T follicular helper cell (primary cell): ENCODE data around the gene UNC13B.

Experiments used
- DNase-seq: peaks from one replicate; pipeline ENCODE4 v3.0.0-alpha.2; 2020; ENCODE audit warnings: low read depth

Gene UNC13B

GRCh38 chr9:35426627-35427026, 264.8 kb downstream of the UNC13B start:
- DNase-seq: no peak

DNA sequence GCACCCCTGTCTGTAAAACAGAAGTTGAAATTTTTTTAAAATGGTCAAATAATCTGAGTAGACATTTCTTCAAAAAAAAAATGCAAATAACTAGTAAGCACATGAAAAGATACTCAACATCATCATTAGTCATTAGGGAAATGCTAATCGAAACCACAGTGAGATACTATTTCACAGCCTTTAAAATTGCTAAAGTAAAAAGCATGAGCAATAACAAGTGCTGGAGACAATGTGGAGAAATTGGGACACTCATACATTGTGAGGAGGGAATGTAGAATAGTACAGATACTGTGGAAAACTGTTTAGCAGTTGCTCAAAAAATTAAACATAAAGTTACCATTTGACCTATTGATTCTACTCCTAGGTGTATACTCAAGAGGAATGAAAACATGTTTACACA, 269.7 kb downstream of the UNC13B start:
- DNase-seq: no peak

- no peak for DNase-seq
These were observed 270.3 kb downstream of the UNC13B start for GRCh38 chr9:35432076-35432475.

DNA sequence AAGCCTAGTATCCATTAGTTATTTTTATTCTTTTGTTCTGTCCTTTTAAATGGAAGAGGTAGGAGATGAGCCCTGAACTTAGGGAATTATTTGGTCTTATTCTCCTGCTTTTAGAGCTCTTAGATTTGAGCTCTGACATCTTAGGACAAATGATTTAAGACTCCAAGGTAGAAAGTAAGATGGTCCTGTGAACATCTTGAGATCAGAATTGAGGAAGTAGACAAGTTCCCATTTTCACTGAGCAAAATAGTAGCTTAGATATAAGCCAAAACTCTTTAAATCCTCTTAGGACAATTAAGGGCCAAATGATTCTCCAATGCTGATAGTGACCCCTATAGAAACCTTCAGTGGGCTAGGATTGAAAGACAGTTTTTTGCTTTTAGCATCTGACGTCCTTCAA, 275.1 kb downstream of the UNC13B start:
- no peak for DNase-seq

DNA sequence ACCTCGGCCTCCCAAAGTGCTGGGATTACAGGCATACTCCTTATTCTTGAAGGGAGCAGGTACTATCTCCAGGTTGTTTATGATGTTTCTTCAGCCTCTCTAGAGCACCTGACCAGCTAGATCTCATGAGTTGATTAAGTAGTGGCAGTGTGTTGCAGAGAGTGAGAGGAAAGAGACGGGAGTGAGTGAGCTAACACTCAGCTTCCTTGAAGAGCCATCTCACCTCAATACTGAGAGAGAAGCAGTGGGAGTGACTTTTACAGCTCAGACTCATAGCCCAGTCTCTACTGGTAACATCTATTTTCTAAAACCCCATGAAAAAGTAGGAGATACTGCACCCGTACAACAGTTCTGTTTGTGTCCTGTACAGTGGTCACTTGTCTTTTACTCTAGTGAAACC, 284.2 kb downstream of the UNC13B start:
- DNase-seq: no peak

DNA sequence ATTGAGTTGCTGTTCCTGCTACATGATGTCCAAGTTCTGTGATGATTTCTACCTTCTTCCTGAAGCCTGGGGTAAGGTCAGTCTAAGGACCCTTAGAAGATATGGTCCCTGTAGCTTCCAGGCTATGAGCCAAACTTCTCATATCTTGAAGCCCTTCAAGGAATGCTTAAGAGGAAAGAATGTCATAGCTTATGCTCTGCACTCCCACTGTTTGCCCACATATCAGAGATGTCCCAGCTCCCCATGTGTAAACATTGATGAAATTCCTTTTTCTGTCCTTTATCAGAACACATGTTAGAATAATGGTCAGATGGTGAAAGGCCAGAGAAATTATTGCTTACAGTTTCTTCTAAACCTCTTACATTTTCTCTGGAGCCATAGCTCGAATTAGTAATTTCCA, 286.7 kb downstream of the UNC13B start:
- DNase-seq: no peak

DNA sequence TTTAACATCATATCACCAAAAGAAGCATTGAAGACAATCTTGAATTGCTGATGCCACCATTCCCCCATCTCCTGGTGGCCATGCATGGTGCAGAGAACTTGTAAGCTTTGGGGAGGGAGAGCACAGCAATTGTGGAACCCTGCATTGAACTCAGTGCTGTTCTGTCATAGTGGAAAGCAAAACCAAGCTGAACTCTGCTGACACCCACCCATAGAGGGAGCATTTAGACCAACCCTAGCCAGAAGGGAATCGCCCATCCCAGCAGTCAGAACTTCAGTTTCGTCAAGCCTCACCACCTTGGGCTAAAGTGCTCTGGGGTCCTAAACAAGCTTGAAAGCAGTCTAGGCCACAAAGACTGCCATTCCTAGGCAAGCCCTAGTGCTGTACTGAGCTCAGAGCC, 290.7 kb downstream of the UNC13B start:
- DNase-seq: no peak

GRCh38 chr9:35453786-35454185, 292.0 kb downstream of the UNC13B start:
- no peak for DNase-seq
